ENCODE measurements around the gene MS4A4A.

MS4A4A gene

GRCh38 chr11:60305906-60306619 is 25.6 kb downstream of the MS4A4A start:
- Histone ChIP-seq H2AFZ (ENCODE audit: low read depth) (no peak overlapping the region), H3K79me2 (ENCODE audit: insufficient read depth, low read depth) (no peaks in the 10 kb centered on the region), H3K4me2 (no peak overlapping the region), H4K20me1 (ENCODE audit: insufficient read depth) (no peaks in the 10 kb centered on the region), H3K27me3 (ENCODE audit: insufficient read depth, low read depth) (no peaks in the 10 kb centered on the region), H3K4me1 (ENCODE audit: low read depth, poor library complexity, severe bottlenecking) (no peaks in the 10 kb centered on the region), H3K36me3 (ENCODE audit: insufficient read depth) (no peaks in the 10 kb centered on the region), H3K9ac (no peak overlapping the region), H3K4me3 (IDR thresholded peaks at IDR 0.05; ENCODE audit: insufficient read depth, low read depth, low read length) (no peak overlapping the region), H3K27ac (no peak overlapping the region)
- TF ChIP-seq, protein P1, sequence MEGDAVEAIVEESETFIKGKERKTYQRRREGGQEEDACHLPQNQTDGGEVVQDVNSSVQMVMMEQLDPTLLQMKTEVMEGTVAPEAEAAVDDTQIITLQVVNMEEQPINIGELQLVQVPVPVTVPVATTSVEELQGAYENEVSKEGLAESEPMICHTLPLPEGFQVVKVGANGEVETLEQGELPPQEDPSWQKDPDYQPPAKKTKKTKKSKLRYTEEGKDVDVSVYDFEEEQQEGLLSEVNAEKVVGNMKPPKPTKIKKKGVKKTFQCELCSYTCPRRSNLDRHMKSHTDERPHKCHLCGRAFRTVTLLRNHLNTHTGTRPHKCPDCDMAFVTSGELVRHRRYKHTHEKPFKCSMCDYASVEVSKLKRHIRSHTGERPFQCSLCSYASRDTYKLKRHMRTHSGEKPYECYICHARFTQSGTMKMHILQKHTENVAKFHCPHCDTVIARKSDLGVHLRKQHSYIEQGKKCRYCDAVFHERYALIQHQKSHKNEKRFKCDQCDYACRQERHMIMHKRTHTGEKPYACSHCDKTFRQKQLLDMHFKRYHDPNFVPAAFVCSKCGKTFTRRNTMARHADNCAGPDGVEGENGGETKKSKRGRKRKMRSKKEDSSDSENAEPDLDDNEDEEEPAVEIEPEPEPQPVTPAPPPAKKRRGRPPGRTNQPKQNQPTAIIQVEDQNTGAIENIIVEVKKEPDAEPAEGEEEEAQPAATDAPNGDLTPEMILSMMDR (conservative IDR thresholded peaks at IDR 0.05; ENCODE audit: low read depth, low read length), result no peak

- TF ChIP-seq, protein P1 (conservative IDR thresholded peaks at IDR 0.05; ENCODE audit: low read depth, low read length), result no peak
- no peaks in the 10 kb centered on the region for H3K79me2 ChIP-seq (ENCODE audit: insufficient read depth, low read depth)
- no peak overlapping the region for H3K27ac ChIP-seq
- H2AFZ ChIP-seq (ENCODE audit: low read depth), result no peak overlapping the region
- no peaks in the 10 kb centered on the region for H3K4me1 ChIP-seq (ENCODE audit: low read depth, poor library complexity, severe bottlenecking)
- no peaks in the 10 kb centered on the region for H4K20me1 ChIP-seq (ENCODE audit: insufficient read depth)
- no peaks in the 10 kb centered on the region for H3K36me3 ChIP-seq (ENCODE audit: insufficient read depth)
- H3K27me3 ChIP-seq (ENCODE audit: insufficient read depth, low read depth), result no peaks in the 10 kb centered on the region
- no peak overlapping the region for H3K9ac ChIP-seq
- H3K4me2 ChIP-seq, result no peak overlapping the region
- no peak overlapping the region for H3K4me3 ChIP-seq (IDR thresholded peaks at IDR 0.05; ENCODE audit: insufficient read depth, low read depth, low read length)
These were observed 27.2 kb downstream of the MS4A4A start for GRCh38 chr11:60307507-60308195.

DNA sequence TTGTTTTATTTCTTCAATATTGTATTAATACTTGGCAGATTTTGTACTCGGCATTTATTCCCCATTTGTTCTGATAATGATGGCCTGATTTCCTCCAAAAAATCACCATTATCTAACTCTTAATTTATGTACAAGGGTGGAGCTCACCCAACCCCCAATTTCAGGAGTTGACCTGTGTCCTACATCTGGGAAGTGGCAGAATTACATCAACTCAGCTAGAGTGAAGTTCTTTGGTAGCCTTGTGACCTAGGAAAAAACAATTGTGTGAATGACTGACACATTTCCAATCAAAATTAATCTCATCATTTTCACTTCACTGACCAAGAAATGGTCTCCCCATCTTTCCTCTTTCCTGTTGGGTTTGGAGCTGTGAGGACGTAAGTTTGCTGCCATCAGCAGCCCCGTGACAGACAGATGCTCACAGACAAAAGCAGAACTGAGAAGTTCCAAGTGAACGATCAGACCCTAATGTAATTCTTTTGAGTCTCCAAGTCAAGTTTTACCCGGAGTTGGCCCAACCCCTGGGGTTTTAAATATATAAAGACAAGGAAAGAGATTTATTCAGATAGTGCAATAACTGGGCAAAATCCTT is 30.0 kb downstream of the MS4A4A start:
- Histone ChIP-seq H3K9ac (no peak overlapping the region), H3K4me2 (no peak overlapping the region)

GRCh38 chr11:60314635-60315321 is 34.3 kb downstream of the MS4A4A start:
- Histone ChIP-seq H3K79me2 (ENCODE audit: insufficient read depth, low read depth) (no peaks in the 10 kb centered on the region), H3K4me3 (IDR thresholded peaks at IDR 0.05; ENCODE audit: insufficient read depth, low read depth, low read length) (no peak overlapping the region), H2AFZ (ENCODE audit: low read depth) (no peak overlapping the region), H3K4me1 (ENCODE audit: low read depth, poor library complexity, severe bottlenecking) (no peaks in the 10 kb centered on the region), H3K27me3 (ENCODE audit: insufficient read depth, low read depth) (no peaks in the 10 kb centered on the region), H4K20me1 (ENCODE audit: insufficient read depth) (no peaks in the 10 kb centered on the region), H3K36me3 (ENCODE audit: insufficient read depth) (no peaks in the 10 kb centered on the region), H3K4me2 (no peak overlapping the region), H3K9ac (no peak overlapping the region), H3K27ac (no peak overlapping the region)
- TF ChIP-seq, protein P1 (conservative IDR thresholded peaks at IDR 0.05; ENCODE audit: low read depth, low read length), result no peak

More for the DNA sequence above, 30.0 kb downstream of the MS4A4A start:
- Histone ChIP-seq H3K79me2 (ENCODE audit: insufficient read depth, low read depth) (no peaks in the 10 kb centered on the region), H4K20me1 (ENCODE audit: insufficient read depth) (no peaks in the 10 kb centered on the region), H3K4me1 (ENCODE audit: low read depth, poor library complexity, severe bottlenecking) (no peaks in the 10 kb centered on the region), H3K27me3 (ENCODE audit: insufficient read depth, low read depth) (no peaks in the 10 kb centered on the region), H3K27ac (no peak overlapping the region), H3K36me3 (ENCODE audit: insufficient read depth) (no peaks in the 10 kb centered on the region), H2AFZ (ENCODE audit: low read depth) (no peak overlapping the region), H3K4me3 (IDR thresholded peaks at IDR 0.05; ENCODE audit: insufficient read depth, low read depth, low read length) (no peak overlapping the region)
- TF ChIP-seq, protein P1 (conservative IDR thresholded peaks at IDR 0.05; ENCODE audit: low read depth, low read length), result no peak
